HG03378 (cell line): Measurements from ENCODE around the gene NRXN2.

Source experiments
- ATAC-seq: cut with Tn5 transposase; IDR thresholded peaks from one replicate; pipeline ENCODE4 v1.9.1; 2021; ENCODE audit warnings: mild to moderate bottlenecking, moderate library complexity; ENCODE audit not compliant: unreplicated experiment

The NRXN2 gene

GRCh38 chr11:64759131-64759721 lies 36.2 kb upstream of the NRXN2 start:
- ATAC-seq, result no peak

GRCh38 chr11:64758330-64759079 lies 35.5 kb upstream of the NRXN2 start:
- no peak for ATAC-seq

- no peak for ATAC-seq
These were observed 34.7 kb upstream of the NRXN2 start for GRCh38 chr11:64757549-64758329.

GRCh38 chr11:64755681-64756361 lies 32.8 kb upstream of the NRXN2 start:
- ATAC-seq, result no peak

- no peak for ATAC-seq
These were observed 32.1 kb upstream of the NRXN2 start for GRCh38 chr11:64754919-64755662.

GRCh38 chr11:64754124-64754918 lies 31.3 kb upstream of the NRXN2 start:
- no peak for ATAC-seq

- no peak for ATAC-seq
These were observed 30.6 kb upstream of the NRXN2 start for GRCh38 chr11:64753380-64754123.

- ATAC-seq, result no peak
These were observed 30.0 kb upstream of the NRXN2 start for GRCh38 chr11:64753019-64753379.

GRCh38 chr11:64752175-64752970 lies 29.4 kb upstream of the NRXN2 start:
- ATAC-seq, result no peak

GRCh38 chr11:64751580-64751979 lies 28.6 kb upstream of the NRXN2 start:
- ATAC-seq, result no peak

GRCh38 chr11:64751136-64751535 lies 28.1 kb upstream of the NRXN2 start:
- ATAC-seq, result no peak

- ATAC-seq, result no peak
These were observed 27.5 kb upstream of the NRXN2 start for GRCh38 chr11:64750361-64751054.

- ATAC-seq, result no peak
These were observed 25.1 kb upstream of the NRXN2 start for GRCh38 chr11:64747961-64748665.

GRCh38 chr11:64746486-64746885 lies 23.5 kb upstream of the NRXN2 start:
- ATAC-seq, result no peak

- ATAC-seq, result no peak
These were observed 22.7 kb upstream of the NRXN2 start for GRCh38 chr11:64745521-64746328.

- ATAC-seq, result no peak
These were observed 22.2 kb upstream of the NRXN2 start for GRCh38 chr11:64745189-64745520.
